Stimulated activated CD8-positive, alpha-beta memory T cell treated with anti-CD3 and anti-CD28 coated beads, Interleukin-12 subunit alpha, Interleukin-12 subunit beta, amount 100 ng/mL, for 24 hours (primary cell): ENCODE results near the gene EPB41L1.

Experiments used
- DNase-seq: peaks from one replicate; pipeline ENCODE4 v3.0.0-alpha.2; 2020; ENCODE audit errors: extremely low read depth

The EPB41L1 gene

DNA sequence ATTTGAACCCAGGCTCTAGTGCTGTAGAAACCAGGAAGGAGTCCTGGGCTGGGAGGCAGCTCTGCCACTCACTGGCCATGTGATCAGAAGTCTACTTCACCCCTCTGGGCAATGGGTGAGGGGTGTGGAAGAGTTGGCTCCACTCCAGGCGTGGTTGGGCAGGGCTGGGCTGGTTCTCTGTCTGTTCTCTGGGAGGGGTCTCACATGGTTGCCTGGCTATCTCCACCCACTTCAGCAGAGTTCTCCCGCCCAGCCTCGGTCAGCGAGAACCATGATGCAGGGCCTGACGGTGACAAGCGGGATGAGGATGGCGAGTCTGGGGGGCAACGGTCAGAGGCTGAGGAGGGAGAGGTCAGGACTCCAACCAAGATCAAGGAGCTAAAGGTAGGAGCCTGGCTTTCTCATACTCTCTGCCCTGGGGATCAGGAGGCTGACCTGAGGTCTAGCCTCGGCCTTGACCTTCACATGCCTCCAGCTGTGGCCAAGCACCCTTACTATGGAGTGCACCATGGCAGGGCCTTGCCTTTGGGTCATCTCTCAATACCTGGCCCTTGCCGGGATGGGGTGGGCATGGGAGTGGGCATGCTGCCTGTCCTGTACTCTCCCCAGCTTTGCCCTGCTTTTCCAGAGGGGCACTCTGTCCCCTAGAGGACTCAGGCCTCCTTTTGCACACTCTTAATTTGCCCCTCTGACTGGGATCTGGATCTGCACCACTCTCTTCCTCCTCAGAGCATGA, 39.6 kb downstream of the EPB41L1 start:
- no peak for DNase-seq

GRCh38 chr20:36196676-36197075, 42.1 kb downstream of the EPB41L1 start:
- no peak for DNase-seq

DNA sequence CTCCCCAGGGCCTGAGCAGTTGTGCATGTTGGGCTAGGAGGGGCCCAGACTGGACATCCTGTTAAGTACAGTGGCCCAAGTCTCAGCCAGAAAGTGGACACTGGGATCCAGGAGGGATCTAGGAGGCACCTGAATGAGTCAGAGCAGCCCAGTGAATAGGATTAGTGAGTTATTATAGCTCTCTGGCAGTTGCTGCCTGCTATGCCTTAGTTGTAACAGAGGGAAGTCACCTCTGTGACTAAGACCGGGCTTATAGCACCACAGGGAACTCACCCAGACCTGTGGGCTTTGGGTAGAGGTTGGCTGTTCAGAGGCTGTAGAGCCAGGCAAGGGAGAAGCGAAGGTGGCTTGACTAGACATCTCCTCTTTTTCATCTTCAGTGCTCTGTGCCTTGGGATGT, 42.7 kb downstream of the EPB41L1 start:
- no peak for DNase-seq

GRCh38 chr20:36199345-36200257, 45.1 kb downstream of the EPB41L1 start:
- peak; percentile 37 for DNase-seq

GRCh38 chr20:36200451-36200850, 45.9 kb downstream of the EPB41L1 start:
- DNase-seq: no peak

DNA sequence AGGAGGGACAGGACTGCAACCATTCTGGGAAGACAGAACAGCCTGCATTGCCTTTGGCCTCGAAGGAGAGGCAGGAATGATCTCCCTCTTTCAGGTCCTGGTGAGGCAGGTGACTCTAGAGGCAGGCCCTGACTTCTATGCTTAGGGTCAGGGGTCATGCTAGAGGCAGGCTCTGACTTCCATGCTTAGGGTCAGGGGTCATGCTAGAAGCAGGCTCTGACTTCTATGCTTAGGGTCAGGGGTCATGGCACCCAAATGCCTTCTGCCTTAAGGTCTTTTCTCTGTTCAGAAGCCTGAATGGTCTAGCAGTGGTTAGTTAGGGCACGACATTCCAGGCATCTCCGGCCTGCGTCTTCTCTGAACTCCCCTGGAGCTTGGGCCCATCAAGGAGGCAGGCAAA, 46.7 kb downstream of the EPB41L1 start:
- no peak for DNase-seq

- DNase-seq: peak; percentile 31
Observed at GRCh38 chr20:36202891-36203338, 48.4 kb downstream of the EPB41L1 start.

DNA sequence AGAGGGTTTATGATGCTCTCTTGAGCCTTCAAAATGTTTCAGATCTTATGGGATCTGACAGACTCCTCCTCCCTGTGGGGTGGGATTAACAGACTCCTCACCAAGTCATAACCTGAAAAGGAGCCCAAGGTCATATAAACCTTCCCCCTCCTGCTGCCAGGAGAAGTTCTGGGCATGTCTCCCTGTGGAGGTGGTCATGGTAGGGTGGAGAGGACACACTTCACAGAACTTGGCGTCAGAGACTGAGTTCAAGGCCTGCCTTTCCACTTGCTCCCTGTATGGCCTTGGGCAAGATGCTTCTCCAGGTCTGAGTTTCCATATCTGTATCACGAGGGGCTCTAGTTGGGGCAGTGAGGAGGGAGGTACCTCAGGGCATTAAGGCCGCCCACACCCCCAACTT, 49.3 kb downstream of the EPB41L1 start:
- no peak for DNase-seq

DNA sequence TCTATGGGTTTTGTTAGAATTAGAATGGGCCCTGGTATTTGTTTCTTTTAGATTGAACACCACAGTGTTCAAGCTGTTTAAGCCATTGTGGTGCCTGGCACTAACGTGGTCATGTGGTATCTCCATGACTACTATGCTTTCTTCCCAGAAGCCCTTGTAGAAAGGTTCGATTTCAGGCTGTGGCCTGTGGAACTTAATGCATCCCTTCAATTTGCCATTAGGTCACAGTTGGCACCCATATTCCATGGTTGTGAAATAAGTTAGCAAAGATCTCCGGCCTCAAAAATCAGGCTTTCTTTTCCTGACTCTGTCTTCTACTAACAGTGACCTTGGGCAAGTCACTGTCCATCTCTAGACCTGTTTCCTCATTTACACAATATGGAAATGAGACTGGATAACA, 50.5 kb downstream of the EPB41L1 start:
- DNase-seq: no peak

DNA sequence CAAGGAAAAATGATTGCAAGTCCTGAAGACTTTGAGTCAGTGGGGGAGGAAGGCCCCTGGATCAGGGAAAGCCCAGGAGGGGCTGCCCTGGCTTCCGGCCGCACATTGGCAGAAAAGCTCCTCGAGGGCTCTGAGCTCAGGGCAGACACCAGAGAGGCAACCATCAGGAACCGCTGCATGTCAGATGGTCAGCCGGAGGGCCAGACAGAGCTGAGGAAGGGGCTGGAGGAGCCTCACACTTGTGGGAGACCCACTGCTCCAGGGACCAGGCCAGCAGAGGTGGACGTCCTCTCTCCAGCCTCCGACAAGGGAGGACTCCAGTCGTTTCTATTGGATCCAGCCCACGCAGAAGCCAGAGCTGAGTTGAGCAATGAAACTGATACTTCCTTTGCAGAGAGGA, 51.5 kb downstream of the EPB41L1 start:
- DNase-seq: no peak

GRCh38 chr20:36206641-36207040, 52.1 kb downstream of the EPB41L1 start:
- DNase-seq: no peak

- DNase-seq: no peak
Observed at GRCh38 chr20:36207602-36208001, 53.1 kb downstream of the EPB41L1 start.

- no peak for DNase-seq
Observed at GRCh38 chr20:36208257-36208656, 53.7 kb downstream of the EPB41L1 start.

DNA sequence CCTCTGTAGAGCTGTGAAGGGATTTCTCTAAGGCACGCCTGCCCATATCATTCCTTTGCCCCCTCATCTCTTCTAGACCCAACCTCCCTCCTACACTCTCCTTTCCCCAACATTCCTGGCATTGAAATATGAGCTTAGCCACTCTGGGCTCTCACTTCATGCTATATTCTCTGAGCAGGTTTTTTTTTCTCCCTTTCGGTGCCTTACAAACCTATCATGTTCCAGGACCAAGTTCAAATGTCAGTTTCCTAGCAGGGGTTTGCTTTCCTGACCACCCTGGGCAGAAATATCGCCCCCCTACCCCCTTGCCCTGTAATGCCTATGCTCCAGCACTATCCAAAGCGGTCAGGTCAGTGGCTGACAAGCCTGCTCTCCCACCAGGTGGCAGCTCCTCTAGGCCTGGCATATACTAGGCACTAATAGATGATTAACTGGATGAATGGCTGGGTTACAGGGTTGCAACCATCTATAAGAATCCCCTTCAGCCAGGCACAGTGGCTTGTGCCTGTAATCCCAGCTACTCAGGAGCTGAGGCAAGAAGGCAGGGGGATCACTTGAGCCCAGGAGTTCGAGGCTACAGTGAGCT, 56.0 kb downstream of the EPB41L1 start:
- no peak for DNase-seq

DNA sequence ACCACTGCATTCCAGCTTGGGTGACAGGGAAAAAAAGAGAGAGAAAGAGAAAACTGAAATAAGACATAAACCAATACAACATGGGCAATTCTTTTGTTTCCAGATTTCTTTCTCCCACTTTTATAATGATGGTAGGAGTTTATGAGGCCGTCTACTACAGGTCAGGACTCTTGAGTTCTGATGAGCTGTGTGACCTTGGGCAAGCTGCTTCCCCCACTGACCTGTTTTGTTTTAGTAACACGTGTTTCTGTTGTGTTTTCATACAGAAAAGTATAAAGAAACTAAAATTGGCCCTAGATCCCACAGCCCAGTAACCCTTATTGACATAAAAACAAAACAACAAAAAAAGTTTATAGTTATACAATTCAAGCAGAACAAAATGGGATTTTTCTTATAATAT, 58.8 kb downstream of the EPB41L1 start:
- DNase-seq: no peak

- DNase-seq: no peak
Observed at GRCh38 chr20:36214684-36215256, 60.2 kb downstream of the EPB41L1 start.

DNA sequence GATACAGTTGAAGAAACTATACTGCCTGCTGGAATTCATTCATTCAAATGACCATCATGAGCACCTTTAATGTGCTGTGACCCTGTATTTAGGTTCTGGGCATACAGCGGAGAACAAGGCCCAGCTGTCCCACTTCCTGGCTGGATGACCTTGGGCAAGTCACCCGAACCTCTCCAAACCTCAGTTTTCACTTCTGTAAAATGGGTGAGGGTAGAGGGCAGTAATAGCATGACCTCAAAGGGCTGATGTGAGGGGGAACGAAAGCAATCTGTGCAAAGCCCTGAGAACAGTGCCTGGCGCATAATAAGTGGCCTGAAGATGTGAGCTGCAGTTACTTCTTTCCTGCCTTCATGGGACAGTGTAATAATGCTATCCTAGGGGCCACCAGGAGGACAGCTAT, 61.2 kb downstream of the EPB41L1 start:
- no peak for DNase-seq

- DNase-seq: no peak
Observed at GRCh38 chr20:36216314-36217025, 61.9 kb downstream of the EPB41L1 start.

DNA sequence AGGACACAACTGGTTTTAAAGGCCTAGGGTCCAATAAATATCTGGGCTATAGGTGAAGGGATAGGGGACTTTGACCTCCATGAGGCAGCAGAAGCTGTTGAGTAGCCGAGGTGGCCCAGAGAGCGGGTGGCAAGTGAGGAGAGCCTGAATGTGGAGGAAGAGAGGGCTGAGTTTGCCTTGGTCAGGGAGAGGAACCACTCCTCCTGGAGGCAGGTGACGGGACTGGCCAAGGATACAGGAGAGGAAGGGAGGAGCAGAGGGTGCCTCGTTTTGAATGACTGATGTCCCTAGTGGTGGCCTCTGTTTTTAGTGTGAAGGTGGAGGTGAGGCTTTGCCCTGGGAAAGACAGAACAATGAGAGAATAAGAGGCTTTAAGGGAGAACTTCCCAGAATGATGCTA, 62.7 kb downstream of the EPB41L1 start:
- no peak for DNase-seq

DNA sequence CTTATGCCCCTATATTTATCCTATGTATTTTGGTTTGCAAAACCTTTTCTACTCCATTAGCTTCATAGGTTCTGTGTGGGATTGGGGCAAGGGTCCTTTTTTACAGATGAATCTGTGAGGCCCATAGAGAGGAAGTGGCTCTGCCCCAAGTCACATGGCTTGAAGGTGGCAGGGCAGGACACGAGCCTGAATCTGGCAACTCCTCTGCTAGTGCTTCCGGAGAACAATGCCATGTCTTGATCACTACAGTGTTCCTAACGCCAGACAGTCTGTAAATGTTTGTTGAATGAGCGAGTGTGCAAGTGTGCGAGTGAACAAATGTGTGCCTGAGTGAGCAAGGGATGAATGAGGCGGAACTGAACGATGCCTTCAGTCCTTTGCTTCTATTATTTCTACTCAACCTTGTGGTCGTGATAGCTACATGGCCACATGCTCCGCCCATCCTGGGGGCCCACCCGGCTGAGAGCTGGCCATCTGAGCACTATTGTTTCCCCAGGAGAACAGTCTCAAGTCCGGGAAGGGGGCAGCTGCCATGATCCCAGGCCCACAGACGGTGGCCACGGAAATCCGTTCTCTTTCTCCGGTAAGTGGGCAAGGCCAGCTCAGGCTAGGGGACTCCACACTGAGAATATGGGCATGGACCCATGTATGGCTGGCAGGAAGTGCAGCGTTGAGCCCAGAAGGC, 64.0 kb downstream of the EPB41L1 start:
- DNase-seq: no peak

- DNase-seq: no peak
Observed at GRCh38 chr20:36219671-36220220, 65.2 kb downstream of the EPB41L1 start.
